Natural killer cell (primary cell): Measurements from ENCODE around the gene HS6ST2. TPM values are rescaled to one million over a fixed set of nuclear protein-coding genes. Genes with fewer than 3 reads are reported as not detected.

Source experiments
- ATAC-seq, 3 donors: fragments of 150-1000 bp in 2 of 3; fragments of 200-7000 bp in 1 of 3; cut with Tn5 transposase; 1 replicate in 1 of 3; 2 replicates in 2 of 3; pipeline ENCODE4 v1.10.0; 2021; ENCODE audit warnings: mild to moderate bottlenecking in 2 of 3, moderate library complexity in 2 of 3
- DNase-seq, 2 donors: peaks; one replicate each; pipeline versions ENCODE4 v3.0.0 to v3.0.0-alpha.2; 2013 to 2021; ENCODE audit warnings: mixed read lengths in 1 of 2
- H3K27ac ChIP-seq: one replicate; pipeline ENCODE4 v1.5.1; 2013; ENCODE audit warnings: mild to moderate bottlenecking, low read length
- H3K27me3 ChIP-seq: one replicate; pipeline ENCODE4 v1.6.1; 2013; ENCODE audit warnings: low read length; ENCODE audit not compliant: control insufficient read depth, insufficient read depth
- H3K36me3 ChIP-seq: one replicate; pipeline ENCODE4 v1.6.1; 2013; ENCODE audit warnings: low read length; ENCODE audit not compliant: control insufficient read depth, insufficient read depth
- H3K4me1 ChIP-seq: one replicate; pipeline ENCODE4 v1.6.1; 2013; ENCODE audit warnings: low read length; ENCODE audit not compliant: control insufficient read depth, insufficient read depth
- H3K4me3 ChIP-seq: one replicate; pipeline ENCODE4 v1.5.1; 2013; ENCODE audit warnings: low read length
- H3K9me3 ChIP-seq: one replicate; pipeline ENCODE4 v1.6.1; 2013; ENCODE audit warnings: low read length; ENCODE audit not compliant: control insufficient read depth, insufficient read depth
- H3K27ac Mint-ChIP-seq, 2 donors: one replicate each; pipeline ENCODE4 v1.8.0; 2022; ENCODE audit warnings: mild to moderate bottlenecking in 2 of 2, mixed read lengths in 2 of 2, moderate library complexity in 1 of 2
- H3K27me3 Mint-ChIP-seq, 2 donors: one replicate each; pipeline ENCODE4 v1.8.0; 2022; ENCODE audit warnings: low read depth in 2 of 2, mixed read lengths in 2 of 2
- H3K36me3 Mint-ChIP-seq: one replicate; pipeline ENCODE4 v1.8.0; 2022; ENCODE audit warnings: mixed read lengths
- H3K4me1 Mint-ChIP-seq, 2 donors: one replicate each; pipeline ENCODE4 v1.8.0; 2022; ENCODE audit warnings: mixed read lengths in 2 of 2
- H3K4me3 Mint-ChIP-seq: one replicate; pipeline ENCODE4 v1.8.0; 2022; ENCODE audit warnings: mild to moderate bottlenecking, moderate library complexity, mixed read lengths
- H3K9me3 Mint-ChIP-seq, 2 donors: one replicate each; pipeline ENCODE4 v1.8.0; 2022; ENCODE audit warnings: mixed read lengths in 2 of 2
- WGBS: methylation state at CpG from one replicate; pipeline ENCODE4 v1.1.7; 2013; ENCODE audit warnings: missing lambda C conversion rate; ENCODE audit not compliant: insufficient coverage; 5-methylcytosine and 5-hydroxymethylcytosine counted together
- intact Hi-C: fragments of 100-400 bp; cut with micrococcal nuclease; formaldehyde crosslinking; loops from one replicate; pipeline ENCODE4 v1.14.2; 2022
- total RNA-seq, 4 donors: library from RNA; stranded (reverse); fragments of 120-200 nt in 1 of 4; gene quantifications; one replicate each; pipeline versions ENCODE4 v1.2.3 to v1.2.4, GENCODE V29; 2013 to 2022
- TF ChIP-seq, protein P1 (sequence below): fragments of 200-600 bp; IDR thresholded peaks from one replicate; pipeline ENCODE4 v1.8.0; 2022; ENCODE audit warnings: antibody characterized with exemption

Gene HS6ST2
- total RNA-seq, 3 donors from 2014 or later (not counting 1 experiment from before 2014, with no cell fraction given) = not detected

GRCh38 chrX:132651421-132652086 is 306.9 kb downstream of the HS6ST2 start:
- H3K9me3 ChIP-seq = no peaks in the 10 kb centered on the region
- TF ChIP-seq, protein P1, sequence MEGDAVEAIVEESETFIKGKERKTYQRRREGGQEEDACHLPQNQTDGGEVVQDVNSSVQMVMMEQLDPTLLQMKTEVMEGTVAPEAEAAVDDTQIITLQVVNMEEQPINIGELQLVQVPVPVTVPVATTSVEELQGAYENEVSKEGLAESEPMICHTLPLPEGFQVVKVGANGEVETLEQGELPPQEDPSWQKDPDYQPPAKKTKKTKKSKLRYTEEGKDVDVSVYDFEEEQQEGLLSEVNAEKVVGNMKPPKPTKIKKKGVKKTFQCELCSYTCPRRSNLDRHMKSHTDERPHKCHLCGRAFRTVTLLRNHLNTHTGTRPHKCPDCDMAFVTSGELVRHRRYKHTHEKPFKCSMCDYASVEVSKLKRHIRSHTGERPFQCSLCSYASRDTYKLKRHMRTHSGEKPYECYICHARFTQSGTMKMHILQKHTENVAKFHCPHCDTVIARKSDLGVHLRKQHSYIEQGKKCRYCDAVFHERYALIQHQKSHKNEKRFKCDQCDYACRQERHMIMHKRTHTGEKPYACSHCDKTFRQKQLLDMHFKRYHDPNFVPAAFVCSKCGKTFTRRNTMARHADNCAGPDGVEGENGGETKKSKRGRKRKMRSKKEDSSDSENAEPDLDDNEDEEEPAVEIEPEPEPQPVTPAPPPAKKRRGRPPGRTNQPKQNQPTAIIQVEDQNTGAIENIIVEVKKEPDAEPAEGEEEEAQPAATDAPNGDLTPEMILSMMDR = no peak
- H3K27ac ChIP-seq = no peak overlapping the region
- WGBS = 100% methylated on average over 2 of the region's 2 CpGs
- Mint-ChIP-seq H3K4me3 (no peak overlapping the region), H3K36me3 (no peaks in the 10 kb centered on the region), H3K4me1 (no peaks in the 10 kb centered on the region), H3K27ac (no peak overlapping the region), H3K27me3 (peaks cover 0 to 11% of the 10 kb centered on the region in 2 donors), H3K9me3 (no peaks in the 10 kb centered on the region)
- intact Hi-C loops = loop anchor here (1.0 kb wide), 1 partner anchor 65 kb away; no protein-coding TSS in a partner anchor
- peak in 2 of 3 donors; percentile 52 to 61 for ATAC-seq
- DNase-seq = peak in 1 of 2 donors; percentile 3
- H3K27me3 ChIP-seq = no peaks in the 10 kb centered on the region
- H3K4me1 ChIP-seq = no peaks in the 10 kb centered on the region
- no peaks in the 10 kb centered on the region for H3K36me3 ChIP-seq
- H3K4me3 ChIP-seq = no peak overlapping the region

DNA sequence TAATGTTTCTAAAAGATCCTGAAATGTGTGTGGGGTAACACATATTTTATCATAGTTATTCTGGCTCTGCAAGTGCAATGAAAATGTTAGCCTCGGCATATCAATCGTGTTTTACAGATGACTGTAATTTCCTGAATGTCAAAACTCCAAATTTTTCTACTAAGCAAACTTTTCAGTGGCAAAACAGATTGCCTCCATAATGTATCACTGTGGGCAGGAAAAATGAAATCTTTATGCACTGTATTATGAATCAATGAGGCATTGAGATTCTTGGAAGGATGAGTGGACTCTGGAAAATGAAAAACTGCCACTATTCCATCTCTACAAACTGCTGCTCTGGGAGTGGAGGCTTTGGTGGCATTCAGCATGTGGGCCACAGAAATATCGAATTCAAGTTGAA is 309.5 kb downstream of the HS6ST2 start:
- Histone ChIP-seq H3K4me3 (no peak overlapping the region), H3K27ac (no peak overlapping the region), H3K27me3 (no peaks in the 10 kb centered on the region), H3K4me1 (no peaks in the 10 kb centered on the region), H3K9me3 (no peaks in the 10 kb centered on the region), H3K36me3 (no peaks in the 10 kb centered on the region)
- ATAC-seq (no peak), DNase-seq (no peak)
- Mint-ChIP-seq H3K27me3 (peaks cover 0 to 20% of the 10 kb centered on the region in 2 donors), H3K4me1 (no peaks in the 10 kb centered on the region), H3K36me3 (no peaks in the 10 kb centered on the region), H3K4me3 (no peak overlapping the region), H3K9me3 (no peaks in the 10 kb centered on the region), H3K27ac (no peak overlapping the region)
- WGBS = 100% methylated on average over 1 of the region's 3 CpGs
- TF ChIP-seq, protein P1 = no peak
- intact Hi-C loops = no loop called here

GRCh38 chrX:132639446-132639845 is 319.0 kb downstream of the HS6ST2 start:
- H3K27ac Mint-ChIP-seq = no peak overlapping the region
- H3K36me3 Mint-ChIP-seq = no peaks in the 10 kb centered on the region
- Histone ChIP-seq H3K27me3 (no peaks in the 10 kb centered on the region), H3K4me1 (no peaks in the 10 kb centered on the region), H3K27ac (no peak overlapping the region), H3K4me3 (no peak overlapping the region), H3K9me3 (no peaks in the 10 kb centered on the region), H3K36me3 (no peaks in the 10 kb centered on the region)
- TF ChIP-seq, protein P1 = no peak
- intact Hi-C loops = no loop called here
- H3K9me3 Mint-ChIP-seq = no peaks in the 10 kb centered on the region
- ATAC-seq (no peak), DNase-seq (no peak)
- no peak overlapping the region for H3K4me3 Mint-ChIP-seq
- H3K4me1 Mint-ChIP-seq = no peaks in the 10 kb centered on the region
- H3K27me3 Mint-ChIP-seq = peaks cover 0 to 40% of the 10 kb centered on the region in 2 donors

DNA sequence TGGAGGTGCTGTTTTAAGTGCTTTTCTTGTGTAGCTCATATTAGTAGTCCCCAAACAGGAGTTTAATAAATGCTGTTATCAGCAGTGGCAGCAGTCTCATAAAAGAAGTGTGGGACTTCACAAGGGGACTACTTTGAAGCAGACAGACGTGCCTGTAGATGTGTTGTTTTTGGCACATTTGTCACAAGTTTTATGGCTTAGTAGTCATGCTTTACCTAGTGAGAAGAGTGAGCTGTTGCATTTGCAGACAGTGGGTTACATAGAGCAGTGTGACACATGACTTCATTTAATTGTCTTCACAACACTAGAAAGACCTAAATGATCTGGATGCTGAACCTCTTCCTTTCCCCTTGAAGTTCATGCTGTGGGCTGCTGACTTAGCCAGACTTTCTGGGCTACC is 320.1 kb downstream of the HS6ST2 start:
- Mint-ChIP-seq H3K27me3 (peaks cover under 1 to 40% of the 10 kb centered on the region in 2 donors), H3K36me3 (no peaks in the 10 kb centered on the region), H3K9me3 (no peaks in the 10 kb centered on the region), H3K4me3 (no peak overlapping the region), H3K27ac (no peak overlapping the region), H3K4me1 (no peaks in the 10 kb centered on the region)
- TF ChIP-seq, protein P1 = no peak
- Histone ChIP-seq H3K4me3 (no peak overlapping the region), H3K4me1 (no peaks in the 10 kb centered on the region), H3K9me3 (no peaks in the 10 kb centered on the region), H3K27ac (no peak overlapping the region), H3K36me3 (no peaks in the 10 kb centered on the region), H3K27me3 (no peaks in the 10 kb centered on the region)
- WGBS = 56% methylated on average over 1 of the region's 1 CpG
- intact Hi-C loops = no loop called here
- ATAC-seq (no peak), DNase-seq (no peak)
